Measurements from ENCODE around the gene TMC6.

DNA sequence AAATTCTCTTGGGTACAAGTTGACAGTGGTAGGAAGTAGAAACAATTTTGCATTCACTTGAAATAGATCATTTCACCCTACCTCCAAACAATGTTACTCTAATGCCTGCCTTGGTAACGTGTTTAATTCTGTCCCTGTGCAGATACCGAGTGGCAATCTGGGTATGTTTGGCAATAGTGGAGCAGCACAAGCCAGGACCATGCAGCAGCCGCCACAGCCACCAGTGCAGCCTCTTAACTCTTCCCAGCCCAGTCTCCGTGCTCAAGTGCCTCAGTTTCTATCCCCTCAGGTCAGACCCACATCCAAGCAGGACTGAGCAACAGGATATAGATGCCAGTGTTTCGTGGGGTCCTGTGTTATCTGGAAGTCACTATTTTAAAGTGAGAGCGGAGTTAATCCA lies 49.3 kb downstream of the TMC6 start:
- TF ChIP-seq, protein P1, sequence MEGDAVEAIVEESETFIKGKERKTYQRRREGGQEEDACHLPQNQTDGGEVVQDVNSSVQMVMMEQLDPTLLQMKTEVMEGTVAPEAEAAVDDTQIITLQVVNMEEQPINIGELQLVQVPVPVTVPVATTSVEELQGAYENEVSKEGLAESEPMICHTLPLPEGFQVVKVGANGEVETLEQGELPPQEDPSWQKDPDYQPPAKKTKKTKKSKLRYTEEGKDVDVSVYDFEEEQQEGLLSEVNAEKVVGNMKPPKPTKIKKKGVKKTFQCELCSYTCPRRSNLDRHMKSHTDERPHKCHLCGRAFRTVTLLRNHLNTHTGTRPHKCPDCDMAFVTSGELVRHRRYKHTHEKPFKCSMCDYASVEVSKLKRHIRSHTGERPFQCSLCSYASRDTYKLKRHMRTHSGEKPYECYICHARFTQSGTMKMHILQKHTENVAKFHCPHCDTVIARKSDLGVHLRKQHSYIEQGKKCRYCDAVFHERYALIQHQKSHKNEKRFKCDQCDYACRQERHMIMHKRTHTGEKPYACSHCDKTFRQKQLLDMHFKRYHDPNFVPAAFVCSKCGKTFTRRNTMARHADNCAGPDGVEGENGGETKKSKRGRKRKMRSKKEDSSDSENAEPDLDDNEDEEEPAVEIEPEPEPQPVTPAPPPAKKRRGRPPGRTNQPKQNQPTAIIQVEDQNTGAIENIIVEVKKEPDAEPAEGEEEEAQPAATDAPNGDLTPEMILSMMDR (IDR thresholded peaks at IDR 0.05), result no peak
- TF ChIP-seq EP300 (IDR thresholded peaks at IDR 0.05; ENCODE audit: borderline replicate concordance in 1 of 2, low read depth in 1 of 2, low read length in 1 of 2) (no peak), FOSL2 (IDR thresholded peaks at IDR 0.05; ENCODE audit: borderline replicate concordance, low read depth) (no peak), RXRA (IDR thresholded peaks at IDR 0.05; ENCODE audit: borderline replicate concordance, low read depth) (no peak), EZH2phosphoT487 (IDR thresholded peaks at IDR 0.05; ENCODE audit: borderline replicate concordance, low read depth) (no peak), TEAD4 (IDR thresholded peaks at IDR 0.05; ENCODE audit: borderline replicate concordance, insufficient read depth) (no peak), TAF1 (IDR thresholded peaks at IDR 0.05; ENCODE audit: borderline replicate concordance, low read depth, low read length) (no peak), FOXJ3 (CRISPR knock-in tag; IDR thresholded peaks at IDR 0.05) (no peak), RFX5 (IDR thresholded peaks at IDR 0.05; ENCODE audit: low read length) (no peak)
- TF ChIP-seq, protein P2, sequence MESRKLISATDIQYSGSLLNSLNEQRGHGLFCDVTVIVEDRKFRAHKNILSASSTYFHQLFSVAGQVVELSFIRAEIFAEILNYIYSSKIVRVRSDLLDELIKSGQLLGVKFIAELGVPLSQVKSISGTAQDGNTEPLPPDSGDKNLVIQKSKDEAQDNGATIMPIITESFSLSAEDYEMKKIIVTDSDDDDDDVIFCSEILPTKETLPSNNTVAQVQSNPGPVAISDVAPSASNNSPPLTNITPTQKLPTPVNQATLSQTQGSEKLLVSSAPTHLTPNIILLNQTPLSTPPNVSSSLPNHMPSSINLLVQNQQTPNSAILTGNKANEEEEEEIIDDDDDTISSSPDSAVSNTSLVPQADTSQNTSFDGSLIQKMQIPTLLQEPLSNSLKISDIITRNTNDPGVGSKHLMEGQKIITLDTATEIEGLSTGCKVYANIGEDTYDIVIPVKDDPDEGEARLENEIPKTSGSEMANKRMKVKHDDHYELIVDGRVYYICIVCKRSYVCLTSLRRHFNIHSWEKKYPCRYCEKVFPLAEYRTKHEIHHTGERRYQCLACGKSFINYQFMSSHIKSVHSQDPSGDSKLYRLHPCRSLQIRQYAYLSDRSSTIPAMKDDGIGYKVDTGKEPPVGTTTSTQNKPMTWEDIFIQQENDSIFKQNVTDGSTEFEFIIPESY (IDR thresholded peaks at IDR 0.05; ENCODE audit: borderline replicate concordance, low read depth), result no peak

Measured in SK-N-SH (cell line).